HepG2 (cell line): Measurements from ENCODE around the gene MEIOC. TPM values are rescaled to one million over a fixed set of nuclear protein-coding genes. Genes with fewer than 3 reads are reported as not detected.

Experiments used
- CENPT ChIP-seq: sonication (generic); formaldehyde crosslinking; IDR thresholded peaks from 2 replicates; pipeline ENCODE4 v1.8.0; 2022; ENCODE audit warnings: low read depth, mild to moderate bottlenecking, moderate library complexity, missing genetic modification reagents
- EED ChIP-seq: sonication (generic); formaldehyde crosslinking; IDR thresholded peaks from 2 replicates; pipeline ENCODE4 v1.5.0; 2020; ENCODE audit warnings: mild to moderate bottlenecking, missing genetic modification reagents
- GABPA ChIP-seq, 2 experiments: IDR thresholded peaks; 2 replicates each; pipeline ENCODE4 v1.6.1; 2011 to 2016; ENCODE audit warnings: low read depth in 2 of 2, low read length in 1 of 2, missing biosample characterization in 1 of 2, missing genetic modification characterization in 1 of 2
- GPN1 ChIP-seq: sonication (generic); formaldehyde crosslinking; IDR thresholded peaks from 2 replicates; pipeline ENCODE4 v1.5.1; 2020; ENCODE audit warnings: missing genetic modification reagents, borderline replicate concordance
- IRF2 ChIP-seq: IDR thresholded peaks from 2 replicates; pipeline ENCODE4 v1.6.1; 2018; ENCODE audit warnings: missing genetic modification reagents, missing compliant biosample characterization
- ZBTB8A ChIP-seq: sonication (generic); formaldehyde crosslinking; IDR thresholded peaks from 2 replicates; pipeline ENCODE4 v1.4.0; 2020; ENCODE audit warnings: mild to moderate bottlenecking, low read depth, missing genetic modification reagents, borderline replicate concordance
- ZFP1 ChIP-seq: IDR thresholded peaks from 2 replicates; pipeline ENCODE4 v1.6.1; 2016
- ZNF441 ChIP-seq: sonication (generic); formaldehyde crosslinking; IDR thresholded peaks from 2 replicates; pipeline ENCODE4 v1.7.0; 2021; ENCODE audit warnings: missing genetic modification reagents, borderline replicate concordance
- ZNF451 ChIP-seq: sonication (generic); formaldehyde crosslinking; IDR thresholded peaks from 2 replicates; pipeline ENCODE4 v1.5.0; 2020; ENCODE audit warnings: mild to moderate bottlenecking, missing genetic modification reagents
- ZNF646 ChIP-seq: sonication (generic); formaldehyde crosslinking; IDR thresholded peaks from 2 replicates; pipeline ENCODE4 v1.9.0; 2021; ENCODE audit warnings: mild to moderate bottlenecking, missing genetic modification reagents
- ZNF652 ChIP-seq: IDR thresholded peaks from 2 replicates; pipeline ENCODE4 v1.6.1; 2016; ENCODE audit warnings: low read depth, borderline replicate concordance
- ZNF747 ChIP-seq: sonication (generic); formaldehyde crosslinking; IDR thresholded peaks from 2 replicates; pipeline ENCODE4 v1.8.1; 2023; ENCODE audit warnings: missing genetic modification reagents, mild to moderate bottlenecking, borderline replicate concordance
- ZNF850 ChIP-seq: sonication (generic); formaldehyde crosslinking; conservative IDR thresholded peaks from 2 replicates; pipeline ENCODE4 v1.9.0; 2021; ENCODE audit warnings: mild to moderate bottlenecking, missing genetic modification reagents
- ZNF883 ChIP-seq: sonication (generic); formaldehyde crosslinking; IDR thresholded peaks from 2 replicates; pipeline ENCODE4 v1.5.1; 2020; ENCODE audit warnings: mild to moderate bottlenecking, missing genetic modification reagents; ENCODE audit errors: not compliant biosample characterization
- polyA plus RNA-seq, 8 experiments: library from polyadenylated mRNA; depleted of rRNA in 3 of 8; stranded (reverse) in 7 of 8; unstranded in 1 of 8; fragments of >200 nt; fragmentation: Illumina TruSeq in 4 of 8; extraction: Trizol in 4 of 8; gene quantifications; 2 replicates each; pipeline versions ENCODE4 v1.2.1 to v1.2.3, GENCODE V29; 2011 to 2016; ENCODE audit warnings: low read depth in 4 of 8, missing spikeins in 1 of 8, mixed read lengths in 1 of 8; ENCODE audit not compliant: insufficient read depth in 1 of 8
- total RNA-seq, 5 experiments: library from RNA; depleted of rRNA; stranded (reverse); fragments of >200 nt; fragmentation: Illumina TruSeq; extraction: Trizol; gene quantifications; 2 replicates each; pipeline ENCODE4 v1.2.3, GENCODE V29; 2016; ENCODE audit warnings: low read depth in 1 of 5
- TF ChIP-seq, protein P1 (sequence below): IDR thresholded peaks from 2 replicates; pipeline ENCODE4 v1.4.0; 2020; ENCODE audit warnings: mild to moderate bottlenecking, missing genetic modification reagents
- TF ChIP-seq, protein P2 (sequence below): IDR thresholded peaks from 2 replicates; pipeline ENCODE4 v1.6.1; 2016; ENCODE audit warnings: missing compliant biosample characterization, missing genetic modification reagents, borderline replicate concordance

The MEIOC gene
- total and polyA plus RNA-seq, 2 of the 13 experiments (the other 11 are each of a cell fraction or from before 2014, with no cell fraction given), result 0.04 to 0.15 TPM

- TF ChIP-seq ZNF646 (CRISPR knock-in tag) (0 out of 2 replicates have a peak, but pooled peaks have one; percentile 52), ZNF441 (0 out of 2 replicates have a peak, but pooled peaks have one; percentile 71), GPN1 (no peak), CENPT (CRISPR knock-in tag) (no peak), ZNF451 (CRISPR knock-in tag) (0 out of 2 replicates have a peak, but pooled peaks have one; percentile 33), GABPA (IDR thresholded peaks at IDR 0.05; ENCODE audit: low read depth, low read length) (no peak), GABPA (CRISPR knock-in tag; IDR thresholded peaks at IDR 0.05; ENCODE audit: low read depth) (peak; percentile 66), ZNF850 (no peak), ZNF652 (CRISPR knock-in tag) (no peak), ZBTB8A (CRISPR knock-in tag) (0 out of 2 replicates have a peak, but pooled peaks have one; percentile 19), IRF2 (CRISPR knock-in tag) (peak; percentile 76), ZNF883 (CRISPR knock-in tag) (peak; percentile 40), EED (CRISPR knock-in tag) (no peak; the same call in 1 of the 2 replicates), ZFP1 (0 out of 2 replicates have a peak, but pooled peaks have one; percentile 49), ZNF747 (CRISPR knock-in tag) (peak; percentile 33; the same call in 1 of the 2 replicates)
- TF ChIP-seq, protein P1, sequence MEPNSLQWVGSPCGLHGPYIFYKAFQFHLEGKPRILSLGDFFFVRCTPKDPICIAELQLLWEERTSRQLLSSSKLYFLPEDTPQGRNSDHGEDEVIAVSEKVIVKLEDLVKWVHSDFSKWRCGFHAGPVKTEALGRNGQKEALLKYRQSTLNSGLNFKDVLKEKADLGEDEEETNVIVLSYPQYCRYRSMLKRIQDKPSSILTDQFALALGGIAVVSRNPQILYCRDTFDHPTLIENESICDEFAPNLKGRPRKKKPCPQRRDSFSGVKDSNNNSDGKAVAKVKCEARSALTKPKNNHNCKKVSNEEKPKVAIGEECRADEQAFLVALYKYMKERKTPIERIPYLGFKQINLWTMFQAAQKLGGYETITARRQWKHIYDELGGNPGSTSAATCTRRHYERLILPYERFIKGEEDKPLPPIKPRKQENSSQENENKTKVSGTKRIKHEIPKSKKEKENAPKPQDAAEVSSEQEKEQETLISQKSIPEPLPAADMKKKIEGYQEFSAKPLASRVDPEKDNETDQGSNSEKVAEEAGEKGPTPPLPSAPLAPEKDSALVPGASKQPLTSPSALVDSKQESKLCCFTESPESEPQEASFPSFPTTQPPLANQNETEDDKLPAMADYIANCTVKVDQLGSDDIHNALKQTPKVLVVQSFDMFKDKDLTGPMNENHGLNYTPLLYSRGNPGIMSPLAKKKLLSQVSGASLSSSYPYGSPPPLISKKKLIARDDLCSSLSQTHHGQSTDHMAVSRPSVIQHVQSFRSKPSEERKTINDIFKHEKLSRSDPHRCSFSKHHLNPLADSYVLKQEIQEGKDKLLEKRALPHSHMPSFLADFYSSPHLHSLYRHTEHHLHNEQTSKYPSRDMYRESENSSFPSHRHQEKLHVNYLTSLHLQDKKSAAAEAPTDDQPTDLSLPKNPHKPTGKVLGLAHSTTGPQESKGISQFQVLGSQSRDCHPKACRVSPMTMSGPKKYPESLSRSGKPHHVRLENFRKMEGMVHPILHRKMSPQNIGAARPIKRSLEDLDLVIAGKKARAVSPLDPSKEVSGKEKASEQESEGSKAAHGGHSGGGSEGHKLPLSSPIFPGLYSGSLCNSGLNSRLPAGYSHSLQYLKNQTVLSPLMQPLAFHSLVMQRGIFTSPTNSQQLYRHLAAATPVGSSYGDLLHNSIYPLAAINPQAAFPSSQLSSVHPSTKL (CRISPR knock-in tag), result peak; percentile 62
- TF ChIP-seq, protein P2, sequence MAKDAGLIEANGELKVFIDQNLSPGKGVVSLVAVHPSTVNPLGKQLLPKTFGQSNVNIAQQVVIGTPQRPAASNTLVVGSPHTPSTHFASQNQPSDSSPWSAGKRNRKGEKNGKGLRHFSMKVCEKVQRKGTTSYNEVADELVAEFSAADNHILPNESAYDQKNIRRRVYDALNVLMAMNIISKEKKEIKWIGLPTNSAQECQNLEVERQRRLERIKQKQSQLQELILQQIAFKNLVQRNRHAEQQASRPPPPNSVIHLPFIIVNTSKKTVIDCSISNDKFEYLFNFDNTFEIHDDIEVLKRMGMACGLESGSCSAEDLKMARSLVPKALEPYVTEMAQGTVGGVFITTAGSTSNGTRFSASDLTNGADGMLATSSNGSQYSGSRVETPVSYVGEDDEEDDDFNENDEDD, result peak; percentile 45; the same call in 1 of the 2 replicates
Measured at GRCh38 chr17:44608727-44609435, 47.4 kb upstream of the MEIOC start (continued).
